ENCODE results near the gene SSC5D. TPM values are rescaled to one million over a fixed set of nuclear protein-coding genes. Genes with fewer than 3 reads are reported as not detected.

SSC5D gene
- total and polyA plus RNA-seq, 9 of the 15 experiments (the other 6 are each of a cell fraction or from before 2014, with no cell fraction given), result 0.04 to 0.71 (median 0.14) TPM; not detected in 2

- Histone ChIP-seq H4K20me1 (replicated peaks; ENCODE audit: control insufficient read depth, insufficient read depth, low read length) (no peaks in the 10 kb centered on the region), H3K4me2 (ENCODE audit: insufficient read depth, low read length) (no peak overlapping the region), H3K9me3 (replicated peaks; ENCODE audit: control insufficient read depth, insufficient read depth, low read depth, low read length) (no peaks in the 10 kb centered on the region), H3K4me3 (no peak overlapping the region), H3K36me3 (ENCODE audit: control insufficient read depth, insufficient read depth, low read length) (peaks cover 32% of the 10 kb centered on the region), H3K9me1 (ENCODE audit: control insufficient read depth, insufficient read depth, low read length) (no peaks in the 10 kb centered on the region), H3K27me3 (ENCODE audit: control insufficient read depth in 2 of 2, insufficient read depth in 2 of 2, low read length in 2 of 2) (no peaks in the 10 kb centered on the region), H2AFZ (ENCODE audit: low read depth, low read length) (no peak overlapping the region), H3K4me1 (replicated peaks in 1 of 2; ENCODE audit: control insufficient read depth in 2 of 2, insufficient read depth in 2 of 2, low read length in 2 of 2) (peaks cover 20 to 64% of the 10 kb centered on the region in 2 experiments), H3K27ac (ENCODE audit: extremely low read depth, low read depth, low read length) (no peak overlapping the region), H3K79me2 (ENCODE audit: control insufficient read depth, insufficient read depth, low read length) (peaks cover 31% of the 10 kb centered on the region), H3K9ac (ENCODE audit: insufficient read depth in 1 of 2, low read depth in 2 of 2, low read length in 2 of 2) (no peak overlapping the region)
- POLR2A ChIA-PET, result no interaction called here
- in situ Hi-C loops (cut with MboI) (no loop called here), intact Hi-C loops (cut with micrococcal nuclease) (no loop called here)
- no peak for ATAC-seq
- no peak for DNase-seq (ENCODE audit: extremely low read depth in 1 of 4, low spot score in 3 of 4)
- no peak for FAIRE-seq
- TF ChIP-seq ERF (CRISPR knock-in tag; IDR thresholded peaks at IDR 0.05) (no peak), ZNF318 (IDR thresholded peaks at IDR 0.05; ENCODE audit: borderline replicate concordance in 1 of 2, low read depth in 1 of 2) (no peak), YBX1 (IDR thresholded peaks at IDR 0.05) (no peak), ZNF511 (CRISPR knock-in tag; IDR thresholded peaks at IDR 0.05) (no peak), FOSL1 (tag; conservative IDR thresholded peaks at IDR 0.05) (no peak), POLR2AphosphoS5 (IDR thresholded peaks at IDR 0.05; ENCODE audit: control insufficient read depth, insufficient read depth, low read depth, low read length) (no peak), BACH1 (tag; IDR thresholded peaks at IDR 0.05) (no peak), FOXJ3 (CRISPR knock-in tag; IDR thresholded peaks at IDR 0.05) (no peak), PHF20 (IDR thresholded peaks at IDR 0.05; ENCODE audit: partially characterized antibody) (no peak), ZFP30 (CRISPR knock-in tag; IDR thresholded peaks at IDR 0.05; ENCODE audit: borderline replicate concordance) (no peak), MYBL2 (IDR thresholded peaks at IDR 0.05; ENCODE audit: low read depth) (no peak), MYBL2 (CRISPR knock-in tag; IDR thresholded peaks at IDR 0.05; ENCODE audit: borderline replicate concordance) (no peak), ZNF695 (CRISPR knock-in tag; IDR thresholded peaks at IDR 0.05) (no peak), HMGN3 (IDR thresholded peaks at IDR 0.05; ENCODE audit: borderline replicate concordance, extremely low read depth, insufficient read length, low read depth, low read length) (no peak), ZNF584 (CRISPR knock-in tag; IDR thresholded peaks at IDR 0.05; ENCODE audit: low read depth) (no peak), NR2F6 (CRISPR knock-in tag; IDR thresholded peaks at IDR 0.05) (no peak)
- no CpG with 5 or more reads among the region's 40 CpGs for WGBS (ENCODE audit: insufficient coverage, low coverage, missing lambda C conversion rate)
- no TSS peak for BruUV-seq (replicated peaks)
- CTCF ChIA-PET (ENCODE audit: low intra/inter-chr PET ratio), result no interaction called here
Measured at GRCh38 chr19:55481794-55482155, 6.5 kb upstream of the SSC5D start.
